Measurements from ENCODE around the gene GALR1. TPM values are rescaled to one million over a fixed set of nuclear protein-coding genes. Genes with fewer than 3 reads are reported as not detected.

Gene GALR1, protein sequence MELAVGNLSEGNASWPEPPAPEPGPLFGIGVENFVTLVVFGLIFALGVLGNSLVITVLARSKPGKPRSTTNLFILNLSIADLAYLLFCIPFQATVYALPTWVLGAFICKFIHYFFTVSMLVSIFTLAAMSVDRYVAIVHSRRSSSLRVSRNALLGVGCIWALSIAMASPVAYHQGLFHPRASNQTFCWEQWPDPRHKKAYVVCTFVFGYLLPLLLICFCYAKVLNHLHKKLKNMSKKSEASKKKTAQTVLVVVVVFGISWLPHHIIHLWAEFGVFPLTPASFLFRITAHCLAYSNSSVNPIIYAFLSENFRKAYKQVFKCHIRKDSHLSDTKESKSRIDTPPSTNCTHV
- total RNA-seq, result not detected in 2 replicates

GRCh38 chr18:77249569-77250500 is at the start of gene GALR1:
TSS of gene GALR1 (plus strand) at chr18:77249848. CDS start at chr18:77250549, 701 bp downstream.

Other genes starting within 250 kb of the GALR1 start
- gene MBP, start 117.1 kb upstream of the GALR1 start, total RNA-seq, result 12.9 and 16.1 TPM in 2 replicates

Data from pericardium fibroblast (primary cell).